Activated CD8-positive, alpha-beta T cell treated with anti-CD3 and anti-CD28 coated beads for 36 hours (primary cell): ENCODE results near the gene PRIM1. TPM values are rescaled to one million over a fixed set of nuclear protein-coding genes. Genes with fewer than 3 reads are reported as not detected.
"Not testable (repeated sequence)": the region's sequence is repeated elsewhere in the genome, so short reads cannot be mapped to it uniquely, and the experiment has no call there.

Experiments used
- ATAC-seq: fragments of 200-7000 bp; cut with Tn5 transposase; one replicate; pipeline ENCODE4 v1.10.0; 2021; ENCODE audit warnings: mild to moderate bottlenecking, moderate library complexity
- CTCF ChIA-PET: fragments of 350-600 bp; sonication (Branson Sonifier 250); formaldehyde crosslinking; loops from one replicate; lab custom pipeline; 2021; ENCODE audit warnings: antibody characterized with exemption; lab: Charles Lee
- POLR2A ChIA-PET: fragments of 350-600 bp; sonication (Branson Sonifier 250); formaldehyde crosslinking; loops from one replicate; lab custom pipeline; 2021; ENCODE audit warnings: antibody characterized with exemption; lab: Charles Lee
- DNase-seq: peaks from one replicate; pipeline ENCODE4 v3.0.0-alpha.2; 2020
- H3K27ac Mint-ChIP-seq: one replicate; pipeline ENCODE4 v1.8.0; 2021; ENCODE audit warnings: mild to moderate bottlenecking, mixed read lengths
- H3K27me3 Mint-ChIP-seq: one replicate; pipeline ENCODE4 v1.8.0; 2021; ENCODE audit warnings: mixed read lengths
- H3K36me3 Mint-ChIP-seq: one replicate; pipeline ENCODE4 v1.8.0; 2021; ENCODE audit warnings: low read depth, mixed read lengths
- H3K4me1 Mint-ChIP-seq: one replicate; pipeline ENCODE4 v1.8.0; 2021; ENCODE audit warnings: low read depth, mixed read lengths
- H3K4me3 Mint-ChIP-seq: one replicate; pipeline ENCODE4 v1.8.0; 2021; ENCODE audit warnings: mild to moderate bottlenecking, moderate library complexity, mixed read lengths
- H3K9me3 Mint-ChIP-seq: one replicate; pipeline ENCODE4 v1.8.0; 2021; ENCODE audit warnings: mixed read lengths
- intact Hi-C: fragments of 100-400 bp; cut with micrococcal nuclease; formaldehyde crosslinking; loops from one replicate; pipeline ENCODE4 v1.10.0; 2022
- total RNA-seq, 2 experiments: library from RNA; stranded (reverse); gene quantifications; one replicate each; pipeline ENCODE4 v1.2.3, GENCODE V29; 2021
- TF ChIP-seq, protein P1 (sequence below): fragments of 200-600 bp; IDR thresholded peaks from one replicate; pipeline ENCODE4 v1.8.0; 2022; ENCODE audit warnings: antibody characterized with exemption, mild to moderate bottlenecking

PRIM1 gene
- total RNA-seq, 2 experiments from 2014 or later: 80.3 to 86.7 TPM

DNA sequence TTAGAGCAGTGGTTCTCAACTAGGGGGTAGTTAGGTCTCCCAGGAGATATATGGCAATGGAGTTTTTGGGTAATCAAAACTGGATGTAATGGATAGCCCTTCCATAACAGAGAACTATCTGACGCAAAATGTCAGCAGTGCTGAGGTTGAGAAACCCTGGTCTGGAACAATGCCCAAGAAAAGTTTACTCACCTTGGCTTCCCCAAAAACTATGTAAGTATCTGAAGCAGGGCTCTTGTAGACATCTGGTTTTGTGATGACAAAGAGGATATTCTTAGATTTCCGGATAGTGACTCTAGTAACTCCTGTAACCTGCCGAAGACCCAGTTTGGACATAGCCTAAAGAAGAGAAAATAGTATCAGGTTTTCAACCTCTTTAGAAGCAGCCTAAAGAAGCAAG lies 38.8 kb downstream of the PRIM1 start:
- no peaks in the 10 kb centered on the region for H3K27me3 Mint-ChIP-seq
- H3K4me1 Mint-ChIP-seq: peaks cover 30% of the 10 kb centered on the region
- intact Hi-C loops: no loop called here
- ATAC-seq (no peak), DNase-seq (no peak)
- no peak overlapping the region for H3K4me3 Mint-ChIP-seq
- CTCF ChIA-PET: interaction anchor here (1.5 kb wide), 1 partner anchor 9 kb away, joined by 4 read pairs; no protein-coding TSS in a partner anchor
- no peaks in the 10 kb centered on the region for H3K9me3 Mint-ChIP-seq
- H3K27ac Mint-ChIP-seq: no peak overlapping the region
- TF ChIP-seq, protein P1, sequence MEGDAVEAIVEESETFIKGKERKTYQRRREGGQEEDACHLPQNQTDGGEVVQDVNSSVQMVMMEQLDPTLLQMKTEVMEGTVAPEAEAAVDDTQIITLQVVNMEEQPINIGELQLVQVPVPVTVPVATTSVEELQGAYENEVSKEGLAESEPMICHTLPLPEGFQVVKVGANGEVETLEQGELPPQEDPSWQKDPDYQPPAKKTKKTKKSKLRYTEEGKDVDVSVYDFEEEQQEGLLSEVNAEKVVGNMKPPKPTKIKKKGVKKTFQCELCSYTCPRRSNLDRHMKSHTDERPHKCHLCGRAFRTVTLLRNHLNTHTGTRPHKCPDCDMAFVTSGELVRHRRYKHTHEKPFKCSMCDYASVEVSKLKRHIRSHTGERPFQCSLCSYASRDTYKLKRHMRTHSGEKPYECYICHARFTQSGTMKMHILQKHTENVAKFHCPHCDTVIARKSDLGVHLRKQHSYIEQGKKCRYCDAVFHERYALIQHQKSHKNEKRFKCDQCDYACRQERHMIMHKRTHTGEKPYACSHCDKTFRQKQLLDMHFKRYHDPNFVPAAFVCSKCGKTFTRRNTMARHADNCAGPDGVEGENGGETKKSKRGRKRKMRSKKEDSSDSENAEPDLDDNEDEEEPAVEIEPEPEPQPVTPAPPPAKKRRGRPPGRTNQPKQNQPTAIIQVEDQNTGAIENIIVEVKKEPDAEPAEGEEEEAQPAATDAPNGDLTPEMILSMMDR: no peak
- peaks cover 57% of the 10 kb centered on the region for H3K36me3 Mint-ChIP-seq
- POLR2A ChIA-PET: interaction anchor here (0.7 to 1.8 kb wide), 5 partner anchors 10 to 56 kb away, joined by 3 to 4 read pairs (median 3); no protein-coding TSS in a partner anchor

DNA sequence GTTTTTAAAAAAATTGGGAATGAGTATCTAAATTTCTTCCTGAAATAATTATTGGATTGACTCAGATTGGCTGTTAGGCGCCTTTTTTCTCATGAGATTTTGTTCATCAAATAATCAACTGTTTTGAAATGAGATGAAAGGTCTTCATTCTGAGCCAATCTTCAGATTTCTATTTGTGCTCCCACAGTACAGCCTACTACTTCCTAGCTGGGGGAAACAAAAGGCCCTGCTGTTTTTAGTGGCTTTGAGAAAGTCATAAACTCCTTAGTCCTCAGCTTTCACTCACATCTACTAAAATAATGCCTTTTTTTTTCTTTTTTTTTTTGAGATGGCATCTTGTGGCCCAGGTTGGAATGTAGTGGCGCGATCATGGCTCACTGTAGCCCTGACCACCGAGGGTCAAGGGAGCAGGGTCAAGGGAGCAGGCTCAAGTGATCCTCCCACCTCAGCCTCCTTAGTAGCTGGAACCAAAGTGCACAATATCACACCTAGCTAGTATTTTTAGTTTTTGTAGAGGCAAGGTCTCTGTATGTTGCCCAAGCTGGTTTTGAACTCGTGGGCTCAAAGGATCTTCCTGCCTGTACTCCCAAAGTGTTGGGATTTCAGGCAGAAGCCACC lies 42.3 kb downstream of the PRIM1 start:
- TF ChIP-seq, protein P1: no peak
- H3K36me3 Mint-ChIP-seq: peaks cover 32% of the 10 kb centered on the region
- DNase-seq: no peak
- H3K27ac Mint-ChIP-seq: no peak overlapping the region
- CTCF ChIA-PET: interaction anchor here (0.9 kb wide), 1 partner anchor 15 kb away, joined by 3 read pairs; the partner anchor contains the start of gene NACA
- no peaks in the 10 kb centered on the region for H3K27me3 Mint-ChIP-seq
- intact Hi-C loops: no loop called here
- H3K9me3 Mint-ChIP-seq: no peaks in the 10 kb centered on the region
- POLR2A ChIA-PET: interaction anchor here (0.9 to 1.6 kb wide), 3 partner anchors 9 to 16 kb away, joined by 3 to 6 read pairs (median 5); partner anchors contain the start of gene NACA
- H3K4me3 Mint-ChIP-seq: no peak overlapping the region
- ATAC-seq: no peak
- H3K4me1 Mint-ChIP-seq: peaks cover 8% of the 10 kb centered on the region

DNA sequence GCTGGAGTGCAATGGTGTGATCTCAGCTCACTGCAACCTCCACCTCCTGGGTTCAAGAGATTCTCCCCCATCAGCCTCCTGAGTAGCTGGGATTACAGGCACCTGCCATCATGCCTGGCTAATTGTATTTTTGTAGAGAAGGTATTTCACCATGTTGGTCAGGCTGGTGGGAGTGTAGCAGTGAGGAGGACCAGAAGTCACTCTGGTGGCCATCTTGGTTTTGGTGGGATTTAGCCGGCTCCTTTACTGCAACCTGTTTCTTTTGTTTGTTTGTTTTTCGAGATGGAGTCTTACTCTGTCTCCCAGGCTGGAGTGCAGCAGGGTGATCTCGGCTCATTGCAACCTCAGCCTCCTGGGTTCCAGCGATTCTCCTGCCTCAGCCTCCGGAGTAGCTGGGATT lies 47.6 kb downstream of the PRIM1 start:
- DNase-seq, POLR2A ChIA-PET, H3K27ac Mint-ChIP-seq, intact Hi-C loops, H3K4me3 Mint-ChIP-seq, H3K4me1 Mint-ChIP-seq, H3K36me3 Mint-ChIP-seq, ATAC-seq, H3K9me3 Mint-ChIP-seq, CTCF ChIA-PET, H3K27me3 Mint-ChIP-seq: not testable (repeated sequence)

DNA sequence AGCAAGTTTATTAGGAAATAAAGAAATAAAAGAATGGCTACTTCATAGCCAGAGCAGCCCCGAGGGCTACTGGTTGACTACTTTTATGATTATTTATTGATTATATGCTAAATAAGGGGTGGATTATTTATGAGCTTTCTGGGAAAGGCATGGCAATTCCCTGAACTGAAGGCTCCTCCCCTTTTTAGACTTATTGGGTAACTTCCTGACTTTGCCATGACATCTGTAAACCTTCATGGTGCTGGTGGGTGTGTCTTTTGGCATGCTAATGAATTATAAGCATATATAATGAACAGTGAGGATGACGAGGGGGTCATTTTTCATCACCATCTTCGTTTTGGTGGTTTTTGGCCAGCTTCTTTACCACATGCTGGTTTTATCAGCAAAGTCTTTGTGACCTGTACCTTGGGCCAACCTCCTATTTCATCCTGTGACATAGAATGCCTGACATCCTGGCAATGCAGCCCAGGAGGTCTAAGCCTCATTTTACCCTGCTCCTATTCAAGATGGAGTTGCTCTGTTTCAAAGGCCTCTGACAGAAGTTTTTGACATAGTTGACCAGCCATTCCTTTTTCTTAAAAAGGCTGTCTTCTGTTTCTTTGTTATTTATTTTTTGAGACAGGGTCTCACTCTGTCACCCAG lies 53.0 kb downstream of the PRIM1 start:
- Mint-ChIP-seq H3K36me3 (no peaks in the 10 kb centered on the region), H3K27ac (no peak overlapping the region), H3K9me3 (no peaks in the 10 kb centered on the region), H3K4me1 (peaks cover 4% of the 10 kb centered on the region), H3K4me3 (no peak overlapping the region), H3K27me3 (peaks cover 2% of the 10 kb centered on the region)
- DNase-seq (no peak), ATAC-seq (no peak)
- TF ChIP-seq, protein P1: no peak
- intact Hi-C loops: no loop called here
- POLR2A ChIA-PET: interaction anchor here (0.9 to 2.0 kb wide), 3 partner anchors 11 to 22 kb away, joined by 3 to 7 read pairs (median 5); partner anchors contain the start of gene PTGES3
- CTCF ChIA-PET: interaction anchor here (1.0 kb wide), 1 partner anchor 185 kb away, joined by 3 read pairs; no protein-coding TSS in a partner anchor

DNA sequence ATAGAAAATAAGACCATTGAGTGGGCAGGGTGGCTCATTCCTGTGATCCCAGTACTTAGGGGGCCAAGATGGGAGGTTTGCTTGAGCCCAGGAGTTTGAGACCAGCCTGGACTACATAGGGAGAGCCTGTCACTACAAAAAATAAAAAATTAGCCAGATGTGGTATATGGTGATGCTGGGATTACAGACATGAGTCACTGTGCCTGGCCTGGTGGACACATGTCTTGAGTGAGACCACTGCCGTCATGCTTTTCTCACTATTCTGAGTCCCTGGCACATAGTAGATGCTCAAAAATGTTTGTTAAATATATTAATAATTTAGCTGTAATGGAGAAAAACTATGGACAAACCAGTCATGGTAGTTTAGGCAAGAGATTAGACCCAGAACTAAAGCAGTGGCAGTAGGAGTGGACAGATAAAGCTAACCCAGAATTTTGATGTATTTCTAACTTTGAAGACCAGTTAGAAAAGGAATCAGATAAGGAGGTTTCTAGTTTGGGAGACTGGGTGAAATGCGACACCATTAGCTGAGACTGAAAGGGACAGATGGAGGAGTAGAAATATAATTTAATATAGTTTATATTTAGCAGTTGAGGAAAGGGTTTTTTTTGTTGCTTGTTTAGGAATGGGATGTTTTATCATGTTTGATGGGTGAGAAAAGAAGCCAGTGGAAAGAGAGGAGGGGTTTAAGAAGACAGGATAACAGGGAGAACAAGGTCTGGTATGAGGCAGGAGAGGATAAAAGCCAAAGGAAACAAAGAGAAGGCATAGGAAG lies 56.6 kb downstream of the PRIM1 start:
- CTCF ChIA-PET: no interaction called here
- Mint-ChIP-seq H3K4me1 (peaks cover 2% of the 10 kb centered on the region), H3K9me3 (no peaks in the 10 kb centered on the region), H3K27me3 (no peaks in the 10 kb centered on the region), H3K27ac (no peak overlapping the region), H3K36me3 (no peaks in the 10 kb centered on the region), H3K4me3 (no peak overlapping the region)
- TF ChIP-seq, protein P1: no peak
- DNase-seq (no peak), ATAC-seq (no peak)
- intact Hi-C loops: no loop called here
- POLR2A ChIA-PET: interaction anchor here (1.0 kb wide), 1 partner anchor 19 kb away, joined by 3 read pairs; no protein-coding TSS in a partner anchor
